ENCODE results near the gene SPTA1. TPM values are rescaled to one million over a fixed set of nuclear protein-coding genes. Genes with fewer than 3 reads are reported as not detected.
A peak's percentile ranks its signal among the peaks of the same experiment; 100 is the strongest.

Gene SPTA1
- polyA plus RNA-seq, 12 donors, result 1.6 to 8.1 (median 2.9) TPM; not detected in 2

DNA sequence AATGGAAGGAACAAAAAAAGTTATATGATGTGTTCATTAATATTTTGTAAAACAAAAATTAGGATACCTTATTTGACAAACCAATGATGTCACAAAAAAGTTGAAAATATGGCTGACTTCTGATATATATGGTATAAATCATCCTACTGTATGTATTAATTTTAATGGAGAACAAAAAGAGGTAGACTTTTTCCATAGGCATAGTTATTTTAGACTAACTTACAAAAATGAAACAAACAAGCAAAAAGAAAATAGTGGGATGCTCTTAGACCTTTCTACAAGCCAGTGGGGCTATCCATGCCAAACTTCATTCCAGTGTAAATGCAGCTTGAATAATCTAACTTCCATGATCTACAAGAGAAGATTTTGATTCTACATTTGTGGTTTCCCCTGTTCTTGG is 522 bp upstream of the SPTA1 start:
- DNase-seq, result no peak

DNA sequence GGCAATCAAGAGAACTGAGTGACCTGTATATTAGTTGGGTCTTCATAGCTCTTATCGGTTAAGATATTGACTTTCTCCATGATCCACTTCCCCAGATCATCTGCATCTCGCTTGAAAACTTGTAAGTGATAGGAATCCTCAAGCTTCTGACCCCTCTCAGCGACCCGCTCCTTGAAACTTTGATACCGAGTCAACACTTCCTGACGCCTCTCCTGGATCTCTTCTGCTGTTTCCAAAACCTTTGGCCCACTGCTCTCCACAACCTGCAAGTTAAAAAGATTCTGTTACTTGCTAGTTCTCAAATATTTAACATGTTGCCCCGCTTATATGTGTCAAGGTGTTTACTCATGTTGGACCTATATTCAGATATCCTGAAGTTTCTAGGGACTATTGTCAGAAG is 1.4 kb downstream of the SPTA1 start:
- DNase-seq, result no peak

DNA sequence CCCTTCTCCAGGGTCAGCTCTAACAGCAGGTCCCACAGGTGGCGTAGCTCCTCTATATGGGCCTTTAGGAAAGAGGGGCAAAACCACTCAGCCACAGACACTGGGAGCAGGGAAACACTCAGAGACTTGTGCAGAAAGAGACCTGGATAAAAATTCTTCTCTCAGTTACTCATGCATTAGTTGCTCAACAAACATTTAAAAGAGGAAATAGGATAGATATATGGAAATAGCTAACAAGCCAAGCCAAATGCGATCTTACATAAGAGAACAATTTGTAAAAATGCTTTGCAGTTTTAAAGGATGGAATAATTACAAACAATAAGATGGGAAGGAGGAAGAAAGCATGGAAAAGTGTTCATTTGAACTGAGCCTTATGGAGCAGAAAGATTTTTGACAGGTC is 4.9 kb downstream of the SPTA1 start:
- no peak for DNase-seq

DNA sequence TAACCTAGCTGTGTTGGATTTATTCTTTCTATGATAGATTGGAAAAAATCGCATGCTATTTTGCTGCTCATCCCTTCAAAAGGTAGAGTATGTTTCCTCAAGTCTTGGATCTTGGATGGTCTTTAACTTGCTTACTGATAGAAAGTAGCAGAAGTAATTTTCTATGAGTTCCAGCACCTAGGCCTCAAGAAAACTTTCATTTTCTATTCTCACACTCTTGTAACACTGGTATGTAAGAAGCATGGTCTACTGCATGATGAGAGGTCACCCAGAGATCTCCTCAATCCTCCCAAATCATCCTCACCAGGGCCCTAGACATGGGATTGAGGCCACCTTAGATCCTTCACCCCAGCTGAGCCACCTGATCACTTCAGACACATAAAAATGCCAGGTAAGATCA is 7.2 kb downstream of the SPTA1 start:
- no peak for DNase-seq

DNA sequence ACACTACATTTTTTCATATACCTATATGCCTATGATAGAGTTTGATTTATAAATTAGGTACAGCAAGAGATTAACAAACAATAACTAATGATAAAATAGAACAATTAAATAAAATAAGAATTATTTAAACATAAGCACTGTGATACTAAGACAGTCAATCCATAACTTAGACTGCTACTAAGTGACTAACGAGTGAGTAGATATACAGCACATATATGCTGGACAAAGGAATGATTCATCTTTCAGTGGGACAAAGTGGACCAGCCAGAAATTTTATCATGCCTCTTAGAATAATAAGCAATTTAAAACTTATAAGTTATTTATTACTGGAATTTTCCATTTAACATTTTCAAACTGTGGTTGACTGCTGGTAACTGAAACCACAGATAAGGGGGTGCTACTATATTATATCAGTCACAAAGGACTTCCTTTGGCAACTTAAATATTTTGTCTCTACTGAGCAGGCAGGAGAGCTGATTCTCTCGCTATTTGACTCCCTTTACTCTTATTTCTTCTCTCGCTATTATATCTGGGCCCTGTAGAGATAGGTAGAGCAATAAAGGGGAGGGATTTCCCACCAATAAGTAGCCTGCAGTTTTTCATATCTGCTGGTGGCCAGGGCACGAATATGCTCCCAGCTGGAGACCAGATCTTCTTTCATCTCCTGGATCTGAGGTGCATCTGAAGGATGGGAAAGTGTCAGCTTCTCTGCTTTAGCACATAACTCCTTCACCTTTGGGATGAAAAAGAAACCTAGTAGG is 10.8 kb downstream of the SPTA1 start:
- no peak for DNase-seq

DNA sequence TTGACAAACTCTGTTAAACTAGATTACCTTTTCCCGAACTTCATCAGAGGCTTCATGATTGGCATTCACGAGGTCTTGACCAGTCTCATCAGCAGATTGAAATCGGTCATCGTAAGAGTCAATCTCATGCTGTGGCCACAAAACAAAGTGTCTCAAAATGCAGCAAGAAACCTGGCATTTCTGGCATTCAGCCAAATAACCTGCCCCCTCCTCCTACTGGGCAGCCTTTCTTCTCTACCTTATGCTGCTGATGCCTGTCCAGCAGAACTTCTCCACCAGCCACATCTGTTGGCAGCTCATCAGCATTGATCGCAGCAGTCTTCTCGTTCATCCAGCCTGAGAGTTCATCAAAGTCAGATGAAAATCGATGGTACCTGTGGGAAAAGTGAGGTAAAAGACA is 12.2 kb downstream of the SPTA1 start:
- DNase-seq, result no peak

DNA sequence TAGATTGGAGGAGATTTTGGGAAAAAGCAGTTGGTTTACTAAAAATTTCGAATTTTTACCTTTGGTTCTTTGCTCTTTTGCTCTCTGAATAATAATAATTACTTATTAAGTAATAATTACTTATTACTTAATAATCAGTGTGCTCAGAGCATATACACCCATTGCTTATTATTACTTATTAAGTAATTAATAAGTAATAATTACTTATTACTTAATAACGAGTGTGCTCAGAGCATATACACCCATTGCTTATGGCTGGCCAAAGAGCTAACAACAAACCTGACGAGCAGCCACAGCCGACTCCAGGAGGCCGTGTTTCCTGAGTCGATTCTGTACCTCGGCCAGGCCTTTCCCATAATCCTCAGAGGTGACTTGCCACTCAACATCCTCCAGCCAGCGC is 20.5 kb downstream of the SPTA1 start:
- DNase-seq, result no peak

DNA sequence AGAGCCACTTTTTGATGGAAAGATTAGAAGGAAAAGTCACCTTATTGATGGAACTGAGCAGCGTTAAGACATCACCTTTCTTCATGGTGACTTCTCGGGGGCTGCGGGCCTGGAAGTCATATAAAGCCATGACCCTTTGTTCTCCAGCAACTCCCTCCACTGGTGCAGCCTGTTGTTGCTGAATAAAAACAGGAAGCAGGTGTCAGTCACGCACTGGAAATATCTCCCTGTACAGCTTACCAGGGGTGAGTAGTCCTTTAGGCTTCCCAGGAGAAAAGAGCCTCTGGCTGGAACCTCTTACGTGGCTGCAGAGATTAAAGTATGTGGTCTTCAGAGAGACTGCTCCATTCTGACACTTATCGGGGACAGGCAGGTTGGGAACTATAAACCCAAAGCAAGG is 31.9 kb downstream of the SPTA1 start:
- peak; percentile 4 for DNase-seq

DNA sequence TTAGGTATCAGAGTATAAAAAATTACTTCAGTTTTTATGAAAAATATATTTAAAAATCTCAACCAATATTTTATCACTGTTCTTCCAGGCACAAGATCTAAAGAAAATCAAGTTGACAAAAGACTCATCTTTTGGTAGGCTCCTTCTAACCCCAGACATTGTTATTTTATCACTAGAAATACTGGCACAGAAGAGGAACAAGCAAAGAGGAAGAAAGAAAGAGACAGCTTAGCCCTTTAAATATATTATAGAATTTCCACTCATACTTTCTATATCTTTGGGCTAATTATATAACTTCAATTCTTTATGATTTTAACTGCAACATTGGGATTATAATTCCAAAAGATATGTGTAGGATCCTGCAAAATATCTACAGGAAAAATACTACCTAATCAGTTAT is 32.4 kb downstream of the SPTA1 start:
- DNase-seq, result no peak

DNA sequence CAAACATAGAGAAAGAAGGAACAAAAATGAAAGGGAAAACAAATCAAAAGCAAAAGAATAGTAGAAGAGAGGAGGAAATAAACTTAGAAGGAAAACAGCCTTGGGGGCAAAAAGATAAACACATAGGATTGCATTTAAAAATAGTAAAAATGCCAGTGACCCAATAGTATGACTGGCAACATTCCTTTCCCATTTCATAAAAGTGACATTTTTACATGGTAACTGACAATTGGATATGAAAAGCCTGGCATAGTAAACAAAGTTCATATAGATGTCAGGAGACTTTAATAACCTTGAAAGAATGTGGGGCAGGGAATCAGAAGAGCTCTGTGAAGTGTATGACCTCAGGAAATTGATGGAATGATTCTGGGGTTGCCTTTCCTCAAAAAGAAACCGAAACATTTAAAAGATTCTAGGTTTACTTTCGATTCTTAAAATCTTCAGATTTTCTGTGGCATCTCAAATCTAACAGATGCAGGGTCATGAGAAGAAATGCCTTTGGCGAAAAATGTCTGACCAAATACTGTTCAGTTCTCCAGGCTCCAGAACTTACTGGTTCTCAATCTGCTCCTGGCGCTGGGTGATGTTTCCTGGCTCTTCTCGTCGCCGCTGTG is 33.7 kb downstream of the SPTA1 start:
- no peak for DNase-seq

DNA sequence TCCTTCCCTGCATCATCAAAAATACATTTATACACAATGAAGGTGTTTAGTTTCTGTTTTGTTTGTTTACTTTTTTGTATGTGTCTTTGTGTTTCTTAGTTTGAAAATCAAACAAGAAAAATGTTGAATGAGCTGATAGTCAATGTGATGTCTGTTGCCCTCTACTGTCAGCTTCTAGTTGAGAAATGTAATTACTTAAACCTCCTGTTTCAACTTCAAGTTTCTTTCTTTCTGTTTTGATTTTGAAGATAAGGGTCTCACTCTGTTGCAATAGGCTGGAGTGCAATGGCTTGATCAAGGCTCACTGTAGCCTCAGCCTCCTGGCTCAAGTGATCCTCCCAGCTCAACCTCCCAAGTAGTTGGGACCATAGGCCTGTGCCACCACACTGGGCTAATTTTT is 37.5 kb downstream of the SPTA1 start:
- DNase-seq, result no peak

DNA sequence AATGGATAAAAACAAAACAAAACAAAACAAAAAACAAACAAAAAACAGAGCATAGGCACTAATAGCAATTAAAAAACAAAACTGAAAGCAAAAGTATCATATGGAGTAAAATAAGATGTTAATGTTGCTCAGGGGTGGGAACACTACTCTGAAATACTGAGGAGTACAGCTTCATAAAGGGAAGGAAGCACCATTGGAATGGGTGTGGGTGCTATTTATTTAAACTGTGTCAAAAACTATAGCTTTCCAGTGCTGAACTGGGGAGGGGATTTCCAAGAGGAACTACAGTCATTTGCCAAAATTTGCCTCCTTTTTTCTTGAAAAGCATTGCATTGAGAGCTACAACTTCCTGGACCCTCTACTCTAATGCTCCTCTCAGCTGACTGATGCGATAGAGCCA is 40.0 kb downstream of the SPTA1 start:
- DNase-seq, result no peak

DNA sequence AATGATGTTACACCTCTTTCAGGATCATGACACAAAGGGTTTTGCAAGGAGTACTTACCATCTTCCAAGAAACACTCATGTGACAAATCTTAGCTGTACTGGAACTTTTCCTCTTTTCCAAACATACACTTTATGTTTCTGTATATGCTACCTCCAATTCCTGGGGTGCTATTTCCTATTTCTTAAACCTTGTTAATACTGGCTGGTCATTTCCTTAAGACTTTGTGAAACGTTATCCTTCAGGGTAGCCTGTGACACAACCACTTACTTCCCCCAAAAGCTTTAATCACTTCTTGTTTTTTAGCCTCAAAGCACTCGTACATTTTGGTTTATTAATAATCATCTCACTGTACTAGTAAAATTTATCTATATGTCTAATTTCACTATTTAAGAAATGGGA is 42.1 kb downstream of the SPTA1 start:
- DNase-seq, result no peak

DNA sequence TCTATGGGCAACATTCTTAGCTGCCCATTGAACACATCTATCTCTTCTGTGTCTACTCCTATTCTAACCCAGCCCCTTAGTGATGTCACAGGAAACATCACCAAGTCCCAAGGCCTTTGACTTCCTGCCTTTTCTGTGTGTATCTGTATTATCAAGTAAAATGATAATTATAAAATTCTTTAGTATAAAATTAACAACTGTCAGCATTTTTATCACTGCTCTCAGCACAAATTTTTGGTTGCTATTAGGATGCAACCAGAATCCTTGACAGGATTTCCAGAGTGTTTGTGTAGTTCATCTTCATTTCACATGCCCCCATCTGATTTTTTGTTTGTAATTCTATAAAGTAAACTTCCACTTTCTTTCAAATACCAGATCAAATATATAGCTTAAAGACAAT is 47.6 kb downstream of the SPTA1 start:
- no peak for DNase-seq

DNA sequence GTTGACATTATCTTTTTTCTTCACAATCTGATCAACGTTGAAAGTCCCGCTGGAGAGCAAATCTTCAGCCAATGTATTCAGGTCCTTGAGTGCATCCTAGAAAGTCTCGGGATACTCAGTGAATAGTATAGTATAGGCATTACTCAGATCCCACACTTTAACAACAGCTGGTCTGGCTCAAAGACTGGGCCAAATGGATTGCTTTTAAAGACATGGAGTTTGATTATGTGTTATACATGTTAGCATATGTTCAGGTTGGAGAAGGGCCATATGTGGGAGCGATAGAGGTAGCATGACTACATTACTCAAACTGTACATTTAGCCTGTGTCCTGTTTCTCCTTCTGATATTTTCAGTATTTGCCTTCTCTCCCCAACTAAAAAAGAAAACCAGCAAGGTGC is 48.4 kb downstream of the SPTA1 start:
- DNase-seq, result no peak

DNA sequence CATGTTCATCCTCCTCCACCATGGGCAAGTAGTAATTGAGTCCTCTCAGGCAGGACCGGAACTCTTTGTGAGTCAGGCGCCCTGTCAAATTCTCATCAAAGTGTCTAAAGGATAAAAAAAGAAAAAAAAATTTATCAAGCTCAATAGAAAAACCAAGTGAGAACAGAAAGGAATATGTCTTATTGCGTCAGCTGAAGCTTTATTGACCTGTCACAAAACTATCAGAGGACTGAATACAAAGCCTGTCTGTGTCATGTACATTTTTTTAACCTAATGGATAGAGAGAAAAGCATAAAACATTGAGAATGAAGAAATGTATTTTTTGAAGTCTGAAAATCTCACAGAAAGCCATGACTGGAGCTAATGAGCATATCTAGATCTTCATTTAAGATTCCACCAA is 72.8 kb downstream of the SPTA1 start:
- DNase-seq, result no peak

DNA sequence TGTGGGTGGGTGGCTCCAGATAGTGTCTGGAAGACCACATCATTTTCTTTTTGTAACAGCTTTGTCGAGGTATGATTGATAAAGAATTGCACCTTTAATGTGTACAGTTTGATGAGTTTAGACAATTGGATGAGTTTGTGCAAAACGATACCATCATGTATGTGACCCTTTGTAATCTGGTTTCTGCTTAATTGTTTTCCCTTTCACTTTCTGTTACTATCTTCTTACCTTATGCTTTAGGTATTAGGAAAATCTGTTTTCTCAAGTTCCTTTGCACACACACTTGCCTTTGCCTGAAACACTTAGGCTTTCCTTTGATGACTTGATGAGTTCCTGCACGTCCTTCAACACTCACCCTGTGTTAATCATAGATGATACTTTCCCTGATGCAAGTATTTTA is 74.6 kb downstream of the SPTA1 start:
- no peak for DNase-seq

DNA sequence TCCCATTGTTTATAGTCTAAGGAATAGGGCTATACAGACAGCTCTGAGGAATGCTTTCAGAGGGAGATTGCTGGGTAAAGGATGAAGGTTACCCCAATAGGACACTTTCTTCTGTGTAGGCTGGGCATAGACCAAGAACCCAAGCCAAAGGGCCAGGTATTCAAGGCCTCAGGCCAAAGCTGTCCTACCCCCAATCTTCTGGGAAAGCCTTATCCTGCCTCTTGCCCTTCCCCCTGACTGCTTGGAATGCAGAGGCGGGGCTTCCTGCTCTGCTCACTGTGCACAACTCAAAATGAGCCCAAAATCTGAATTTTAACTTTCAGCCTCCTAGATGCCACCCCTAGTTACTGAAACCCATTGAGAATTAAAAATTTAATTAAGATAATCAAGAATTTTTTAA is 79.2 kb downstream of the SPTA1 start:
- DNase-seq, result no peak

DNA sequence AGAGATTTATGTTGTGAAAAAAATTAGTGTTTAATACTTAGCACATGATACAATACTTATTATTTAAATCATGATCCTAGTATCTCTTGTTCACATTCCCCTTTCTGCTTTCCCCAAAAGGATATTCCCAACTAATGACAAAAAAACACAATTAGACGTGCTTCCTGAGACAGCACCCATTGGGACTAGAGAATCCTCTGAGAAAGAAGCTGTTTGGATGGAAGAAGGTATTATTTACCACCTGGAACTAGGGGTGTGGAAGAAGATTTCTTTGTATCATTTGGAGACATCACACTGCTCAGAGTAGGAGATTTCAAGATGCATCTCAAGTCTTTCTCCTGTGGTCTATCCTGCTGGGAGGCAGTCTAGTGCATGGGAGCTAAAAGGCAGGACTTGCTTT is 81.5 kb downstream of the SPTA1 start, which contains the start of gene OR10Z1:
Gene OR10Z1 (plus strand): TSS at position 301 of the 400 bp plus-strand sequence. CDS start 1,171 bp downstream, outside the sequence.
- DNase-seq, result no peak

DNA sequence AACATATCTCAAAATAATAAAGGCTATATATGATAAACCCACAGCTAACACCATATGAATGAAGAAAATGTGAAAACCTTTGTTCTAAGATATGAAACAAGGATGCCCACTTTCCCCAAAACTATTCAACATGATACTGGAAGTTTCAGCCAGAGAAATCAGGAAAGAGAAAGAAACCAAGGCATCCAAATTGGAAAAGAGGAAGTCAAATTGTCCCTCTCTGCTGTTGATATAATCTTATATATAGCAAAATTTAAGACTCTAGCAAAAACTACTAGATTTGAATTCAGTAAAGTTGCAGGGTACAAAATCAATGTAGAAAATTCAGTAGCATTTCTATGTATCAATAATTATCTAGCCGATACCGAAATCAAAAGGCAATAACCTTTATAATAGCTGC is 85.8 kb downstream of the SPTA1 start:
- no peak for DNase-seq

DNA sequence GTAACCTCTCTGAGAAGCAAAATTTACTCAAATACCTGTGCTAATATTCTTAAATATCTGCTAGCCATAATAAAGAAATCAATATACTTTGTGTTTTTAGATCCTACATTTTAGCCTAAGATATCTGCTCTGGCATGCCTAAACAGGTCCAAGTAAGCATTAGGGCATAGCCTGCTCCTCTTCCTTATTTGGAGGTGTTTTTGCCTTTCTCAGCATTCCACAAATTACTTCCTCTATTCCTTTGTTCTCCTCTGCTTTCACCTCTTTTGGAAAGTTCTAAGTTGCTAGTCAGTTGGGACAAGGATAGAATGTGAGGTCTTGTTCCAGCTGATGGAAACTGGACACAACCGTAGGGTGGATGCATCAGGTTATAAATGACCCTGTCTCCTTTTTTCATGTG is 99.6 kb downstream of the SPTA1 start:
- DNase-seq, result no peak

DNA sequence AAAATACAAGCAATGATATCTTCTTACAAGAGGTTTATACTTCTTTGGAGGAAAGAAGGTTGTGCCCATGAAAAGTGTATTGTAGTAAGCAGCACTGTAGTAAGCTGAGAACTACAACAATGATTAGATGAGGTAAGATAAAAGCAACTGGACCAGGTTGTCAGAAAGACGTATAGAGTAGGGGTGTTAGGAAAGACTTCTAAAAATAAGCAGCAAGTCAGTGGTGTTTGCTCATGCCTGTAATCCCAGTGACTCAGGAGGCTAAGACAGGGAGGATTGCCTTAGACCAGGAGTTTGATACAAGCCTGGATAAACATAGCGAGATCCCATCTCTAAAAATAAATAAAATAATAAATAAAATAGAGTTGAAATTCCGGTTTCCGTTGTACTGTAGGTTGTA is 102.6 kb downstream of the SPTA1 start:
- no peak for DNase-seq

DNA sequence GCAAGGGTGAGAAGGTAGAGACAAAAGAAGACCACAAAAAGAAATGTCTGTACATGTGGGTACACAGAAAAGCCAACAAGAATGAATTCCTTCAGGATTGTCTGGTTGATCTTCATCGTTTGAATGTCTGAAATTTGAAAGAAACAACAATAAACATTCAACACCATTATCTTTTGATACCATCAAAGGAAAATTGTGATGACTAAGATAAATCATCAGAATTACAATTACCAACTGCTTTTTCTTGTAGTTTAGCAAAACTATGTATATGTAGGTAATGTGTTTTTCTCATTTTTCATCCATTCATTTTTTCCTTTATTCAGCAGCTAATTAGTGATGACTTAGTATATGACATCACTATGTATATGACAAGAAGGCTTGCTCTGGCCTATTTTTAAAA is 106.8 kb downstream of the SPTA1 start, which contains the start of gene OR10X1:
Gene OR10X1 (minus strand): TSS at position 167 of the 400 bp plus-strand sequence. CDS start 0 bp downstream, at position 167.
- DNase-seq, result no peak

DNA sequence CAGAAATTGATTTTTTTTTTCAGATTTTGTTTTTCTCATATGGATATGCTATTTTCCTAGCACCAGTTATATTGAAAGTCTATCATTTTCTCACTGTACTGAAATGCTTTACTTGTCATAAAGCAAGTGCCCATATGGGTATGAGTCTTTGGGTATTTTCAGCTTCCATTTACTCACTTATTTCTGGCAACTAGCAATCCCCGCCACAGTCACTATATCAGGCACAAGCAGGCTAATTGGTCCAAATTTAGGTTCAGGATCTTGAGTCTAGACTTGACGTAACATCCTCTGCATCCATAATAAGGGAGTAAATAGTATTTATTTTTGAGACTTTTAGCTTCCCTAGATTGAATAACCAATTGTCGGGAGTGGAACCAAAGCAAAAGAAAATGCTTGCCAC is 109.0 kb downstream of the SPTA1 start:
- DNase-seq, result no peak
